ENCODE results near the gene TOGARAM2.

GRCh38 chr2:29097569-29097968 lies 116.5 kb downstream of the TOGARAM2 start:
- no peak for TF ChIP-seq HDGF (IDR thresholded peaks at IDR 0.05; ENCODE audit: borderline replicate concordance)
- TF ChIP-seq FOXK2 (IDR thresholded peaks at IDR 0.05): no peak
- no peak for TF ChIP-seq FOXM1 (IDR thresholded peaks at IDR 0.05; ENCODE audit: borderline replicate concordance)
- TF ChIP-seq SUZ12 (IDR thresholded peaks at IDR 0.05): no peak
- TF ChIP-seq SP1 (IDR thresholded peaks at IDR 0.05): no peak
- TF ChIP-seq FOXA1 (IDR thresholded peaks at IDR 0.05): no peak
- no peak for TF ChIP-seq ZNF384 (IDR thresholded peaks at IDR 0.05)

Measured in HEK293T (cell line).